GM12865 (cell line): Measurements from ENCODE around the gene USH2A.

Source experiments
- DNase-seq: peaks from one replicate; pipeline ENCODE4 v3.0.0; 2010; ENCODE audit warnings: low read depth
- H3K4me3 ChIP-seq: 2 replicates; pipeline ENCODE4 v1.5.1; 2011; ENCODE audit warnings: mild to moderate bottlenecking, low read depth, low read length, control low read depth
- CTCF ChIP-seq: IDR thresholded peaks from 2 replicates; pipeline ENCODE4 v1.5.1; 2011; ENCODE audit warnings: low read length, control low read depth, low read depth, inconsistent platforms; ENCODE audit not compliant: insufficient read depth; ENCODE audit errors: missing control alignments

Gene USH2A

GRCh38 chr1:215719552-215719951 lies 703.7 kb downstream of the USH2A start:
- DNase-seq: no peak
- H3K4me3 ChIP-seq: no peak overlapping the region
- no peak for TF ChIP-seq CTCF

DNA sequence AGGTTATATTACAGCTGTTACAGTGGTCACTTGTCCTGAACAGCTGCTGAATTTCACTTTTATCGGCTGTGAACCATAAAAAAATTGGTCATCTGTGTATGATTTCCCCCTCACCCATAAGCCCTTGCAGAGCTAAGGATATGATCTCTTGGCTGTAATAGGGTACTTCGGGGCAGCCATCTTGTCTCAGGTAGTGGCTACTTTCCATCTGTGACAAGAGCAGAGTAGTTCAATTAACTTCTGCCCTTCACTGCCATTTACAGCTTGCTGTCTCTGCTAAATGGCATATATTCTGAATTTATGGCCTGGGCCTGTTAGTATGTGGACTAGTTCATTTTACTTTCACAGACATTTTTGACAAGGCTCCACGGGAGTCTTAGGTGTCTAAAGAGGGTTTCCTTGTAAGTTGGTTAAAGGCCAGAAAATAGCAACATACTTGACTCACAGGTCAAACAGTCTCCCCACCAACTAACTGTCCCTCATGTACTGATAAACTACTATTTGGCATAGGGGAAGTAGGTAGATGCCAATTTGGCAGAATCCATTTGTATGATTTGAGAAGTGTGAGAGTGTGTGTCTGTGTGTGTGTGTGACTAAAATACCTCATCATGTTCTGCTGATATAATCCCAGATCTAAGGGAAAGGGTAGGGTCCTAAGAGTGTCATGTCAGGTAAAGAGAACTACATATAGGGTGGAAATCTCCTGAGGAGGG lies 704.5 kb downstream of the USH2A start:
- H3K4me3 ChIP-seq: no peak overlapping the region
- no peak for DNase-seq
- no peak for TF ChIP-seq CTCF

DNA sequence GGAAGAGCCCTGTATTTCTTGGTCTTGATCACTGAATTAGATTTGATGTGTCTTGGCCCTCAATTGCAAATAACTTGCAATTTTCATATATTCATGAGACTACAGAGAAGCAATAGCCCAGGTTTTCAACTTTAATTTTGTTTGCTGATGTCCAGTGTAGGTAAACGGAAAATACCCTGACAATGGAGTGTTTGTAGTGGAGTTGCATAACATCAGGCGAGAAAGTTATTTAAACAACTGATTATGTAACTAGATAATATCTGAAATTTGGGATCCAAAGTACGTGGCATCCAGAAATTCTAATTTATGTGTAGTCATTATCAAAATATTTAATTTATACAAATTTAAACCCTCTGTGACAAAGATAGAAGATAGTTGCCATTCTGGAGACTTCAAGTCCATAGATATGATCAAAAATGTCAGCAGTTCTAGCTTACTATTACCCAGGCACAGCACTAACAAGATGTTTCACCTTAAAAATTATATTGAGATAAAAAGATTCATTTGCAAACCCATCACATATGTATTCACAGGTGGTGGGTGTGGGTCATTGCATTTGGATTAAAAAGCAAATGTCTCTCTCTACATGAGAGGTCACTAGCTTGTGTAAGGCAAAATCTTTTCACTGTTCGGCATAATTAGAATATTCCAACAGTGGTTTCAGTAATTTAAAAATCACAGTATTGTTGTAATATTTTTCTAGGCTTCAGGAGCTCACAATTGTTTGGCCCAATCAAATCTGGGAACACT lies 705.4 kb downstream of the USH2A start:
- TF ChIP-seq CTCF: no peak
- DNase-seq: no peak
- no peak overlapping the region for H3K4me3 ChIP-seq

DNA sequence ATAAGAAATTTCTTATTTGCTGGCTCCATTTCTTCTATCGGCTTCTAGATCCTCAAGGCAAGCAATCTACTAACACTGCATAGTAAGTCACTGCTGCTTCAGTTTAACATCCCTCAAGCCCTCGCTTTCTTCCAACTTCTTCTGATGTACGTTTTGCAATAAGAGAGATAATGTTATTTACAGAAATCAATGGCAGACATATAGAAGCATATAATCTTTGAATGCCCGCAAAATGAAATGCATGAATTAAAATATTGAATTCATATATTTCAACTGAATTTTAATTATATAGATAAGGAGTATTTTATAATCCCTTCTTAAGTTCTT lies 712.4 kb downstream of the USH2A start:
- no peak for DNase-seq
- no peak overlapping the region for H3K4me3 ChIP-seq
- TF ChIP-seq CTCF: no peak

DNA sequence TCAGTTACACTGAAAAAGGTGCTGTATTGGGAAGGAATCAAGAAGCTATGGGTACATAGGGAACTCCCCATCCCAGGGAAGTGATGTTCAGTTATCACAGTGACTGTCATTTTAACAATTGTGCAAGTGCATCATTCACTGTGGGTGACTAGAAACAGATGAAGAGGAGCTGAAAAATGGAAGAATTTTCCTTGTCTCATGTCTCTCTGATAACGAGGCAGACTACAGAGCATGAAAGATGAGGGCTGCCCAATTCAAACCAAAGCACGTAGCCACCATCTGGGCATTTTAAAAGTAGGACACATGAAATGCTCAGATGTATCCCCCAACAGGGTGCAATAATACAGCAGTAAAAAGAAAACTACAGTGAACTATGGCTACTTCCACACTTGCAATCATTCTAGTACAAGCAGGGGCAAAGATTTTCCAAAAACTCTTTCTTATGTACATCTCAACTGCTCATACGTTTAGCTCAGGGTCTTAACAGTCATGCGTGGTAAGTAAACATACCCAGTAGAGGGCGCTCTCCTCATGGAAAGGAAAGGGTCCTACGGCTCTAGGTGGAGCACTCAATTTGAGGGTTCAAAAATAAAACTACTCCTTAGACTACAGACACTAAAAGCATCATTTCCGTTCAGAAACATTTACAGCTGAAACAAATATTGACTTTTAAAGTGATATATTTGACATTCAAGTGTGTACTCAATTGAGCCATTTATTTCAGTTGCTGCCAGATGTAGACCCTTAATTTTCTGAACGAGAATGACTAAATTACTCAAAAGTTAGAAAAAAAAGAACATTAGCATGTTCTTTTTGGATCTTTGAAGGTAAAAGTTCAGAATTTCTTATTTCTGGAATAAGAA lies 713.0 kb downstream of the USH2A start:
- TF ChIP-seq CTCF: peak; percentile 73
- H3K4me3 ChIP-seq: no peak overlapping the region
- peak; percentile 70 for DNase-seq

- DNase-seq: peak; percentile 18
- TF ChIP-seq CTCF: no peak
- H3K4me3 ChIP-seq: no peak overlapping the region
Measured at GRCh38 chr1:215704089-215704860, 719.0 kb downstream of the USH2A start.
